Measurements from ENCODE around the gene OSBP2.

Gene OSBP2

DNA sequence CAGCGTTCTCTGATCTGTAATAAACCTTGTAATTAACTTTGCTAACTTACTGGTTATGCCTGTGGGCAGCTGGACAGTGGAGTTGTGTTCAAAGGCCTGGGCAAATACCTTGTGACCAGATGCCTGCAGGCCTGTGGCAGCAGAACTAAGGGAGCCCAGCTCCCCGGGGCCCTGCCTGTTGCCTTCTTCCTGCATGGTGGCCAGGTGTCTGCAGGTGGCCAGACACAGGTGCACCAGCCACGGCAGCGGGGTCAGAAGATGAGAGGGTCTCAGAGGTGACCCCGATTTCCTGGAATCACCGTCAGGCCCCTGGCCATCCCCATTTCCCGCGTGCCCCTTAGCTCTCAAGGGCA, 127.2 kb downstream of the OSBP2 start:
- no peak for DNase-seq

DNA sequence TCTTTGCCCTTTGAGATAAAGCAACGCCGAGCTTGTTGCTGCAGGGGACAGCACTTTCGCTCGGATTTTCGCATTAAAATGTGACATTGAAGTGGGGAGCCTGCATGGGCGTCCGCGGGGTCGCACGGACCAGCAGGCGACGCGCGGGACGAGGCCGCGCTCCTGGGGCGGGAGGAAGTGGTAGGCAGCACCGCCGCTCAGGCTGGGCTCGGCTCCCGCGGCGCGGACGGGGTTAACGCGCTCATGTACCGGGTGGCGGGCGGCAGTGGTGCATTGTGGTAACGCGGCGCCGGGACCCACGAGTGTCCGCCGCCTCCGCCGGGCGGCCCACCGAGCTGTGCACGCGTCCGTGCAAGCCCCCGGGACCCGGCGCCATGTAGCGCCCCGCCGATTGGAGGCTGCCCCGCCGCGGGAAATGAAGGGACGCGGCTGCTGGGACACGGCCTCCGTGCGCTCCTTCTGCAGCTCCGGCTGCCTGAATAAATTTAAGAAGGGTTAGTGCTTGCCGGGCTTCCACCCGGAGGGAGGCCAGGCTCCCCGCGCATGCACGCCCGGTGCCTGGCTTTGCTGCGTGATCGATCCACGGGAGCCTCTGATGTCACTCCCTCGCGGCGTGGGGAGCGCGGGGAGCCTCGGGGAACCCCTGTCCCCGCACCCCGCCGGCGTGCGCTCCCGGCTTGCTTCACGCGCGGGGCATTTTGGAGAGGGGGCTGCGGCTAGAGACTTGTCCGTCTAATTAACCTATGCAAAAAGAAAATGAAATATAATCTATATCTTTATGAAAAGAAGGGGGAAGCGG, 127.7 kb downstream of the OSBP2 start:
- no peak for DNase-seq

DNA sequence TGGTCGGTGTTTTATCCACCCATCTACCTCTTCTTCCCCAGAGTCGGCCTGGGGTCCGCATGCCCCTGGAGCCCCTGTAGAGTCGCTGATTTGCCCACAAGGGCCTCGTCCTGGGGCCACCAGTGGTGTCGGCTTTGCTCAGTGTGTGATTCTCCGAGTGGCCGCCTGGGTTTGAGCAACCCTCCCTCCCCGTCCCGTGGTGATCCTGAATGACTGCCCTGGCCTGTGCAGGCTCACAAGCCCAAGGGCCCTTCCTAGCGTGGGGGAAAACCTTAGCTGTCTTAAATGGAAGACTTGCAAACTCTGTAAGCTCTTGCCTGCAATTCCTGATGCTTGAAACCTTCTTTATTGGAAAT, 128.3 kb downstream of the OSBP2 start:
- DNase-seq, result no peak

DNA sequence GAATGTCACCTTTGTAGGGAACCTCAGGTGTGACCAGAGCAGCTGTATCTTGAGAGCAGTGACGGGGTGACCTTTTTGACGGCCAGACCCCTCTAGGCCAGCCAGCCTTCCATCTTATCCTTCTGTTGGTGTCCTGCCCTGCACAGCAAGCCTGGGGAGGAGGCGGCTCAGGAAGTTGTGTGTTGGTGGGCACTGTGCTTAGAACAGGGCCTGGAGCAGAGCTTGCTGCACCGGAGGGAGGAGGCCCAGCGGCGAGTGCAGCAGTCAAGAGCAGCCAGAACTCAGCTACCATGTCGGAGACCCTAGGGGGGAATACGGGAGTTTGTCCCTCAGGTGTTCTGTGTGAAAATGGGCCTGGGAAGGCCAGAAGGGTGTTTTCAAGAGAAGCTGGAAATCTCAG, 129.4 kb downstream of the OSBP2 start:
- DNase-seq, result no peak

DNA sequence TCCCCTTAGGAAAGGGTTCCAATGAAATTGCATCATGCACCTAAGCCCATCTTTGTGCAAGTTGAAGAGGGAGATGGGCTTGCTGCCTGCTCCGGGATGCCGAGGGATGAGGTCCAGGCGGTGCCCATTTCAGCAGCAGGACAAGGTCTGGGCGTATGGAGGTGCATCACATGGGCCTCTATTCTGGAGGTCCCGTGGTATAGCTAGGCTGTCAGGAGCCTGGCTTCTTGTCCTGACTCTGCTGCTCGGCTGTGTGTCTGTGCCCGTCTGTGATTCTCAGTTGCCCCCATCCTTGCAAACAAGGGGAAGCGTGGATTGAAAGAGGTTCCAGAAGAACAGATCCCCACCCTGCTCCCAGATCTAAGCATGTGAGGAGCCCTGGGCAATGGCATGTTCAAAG, 130.0 kb downstream of the OSBP2 start:
- DNase-seq, result no peak

DNA sequence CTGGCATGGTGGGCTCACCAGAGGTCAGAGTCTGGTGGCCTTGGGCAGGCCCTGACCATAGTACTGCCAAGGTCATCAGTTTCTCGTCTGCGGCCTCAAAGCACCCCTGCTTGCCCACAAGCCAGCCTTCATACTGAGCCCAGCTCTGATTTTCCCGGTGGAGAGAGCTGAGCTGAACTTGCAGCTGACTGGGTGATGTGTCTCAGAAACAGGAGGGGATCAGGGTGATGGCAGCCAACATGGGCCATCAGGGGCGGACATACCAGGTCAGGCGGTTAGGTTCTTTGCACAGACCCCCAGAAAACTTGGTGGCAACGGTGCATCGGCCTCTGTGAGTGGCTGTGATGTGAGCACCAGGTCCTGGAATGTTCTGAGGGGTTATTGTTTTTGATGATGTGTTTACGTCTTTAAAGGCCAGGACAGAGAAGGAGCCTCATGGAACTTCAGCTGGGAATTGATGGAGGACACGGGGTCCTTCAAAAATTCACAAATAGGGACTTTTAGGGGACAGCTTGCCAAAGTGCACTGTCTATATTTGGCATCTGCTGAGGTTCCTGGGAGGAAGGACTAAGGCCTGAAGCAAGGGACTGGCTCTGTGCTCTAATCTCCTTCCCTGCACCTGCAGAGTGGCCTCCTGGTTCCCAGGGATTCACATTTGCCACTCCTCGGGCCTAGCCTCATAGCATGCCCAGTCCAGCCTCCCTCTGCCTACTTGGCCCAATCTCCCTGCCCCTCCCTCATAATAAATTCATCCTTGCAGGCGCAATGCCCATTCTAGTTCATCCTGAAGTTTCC, 131.2 kb downstream of the OSBP2 start:
- DNase-seq, result no peak

DNA sequence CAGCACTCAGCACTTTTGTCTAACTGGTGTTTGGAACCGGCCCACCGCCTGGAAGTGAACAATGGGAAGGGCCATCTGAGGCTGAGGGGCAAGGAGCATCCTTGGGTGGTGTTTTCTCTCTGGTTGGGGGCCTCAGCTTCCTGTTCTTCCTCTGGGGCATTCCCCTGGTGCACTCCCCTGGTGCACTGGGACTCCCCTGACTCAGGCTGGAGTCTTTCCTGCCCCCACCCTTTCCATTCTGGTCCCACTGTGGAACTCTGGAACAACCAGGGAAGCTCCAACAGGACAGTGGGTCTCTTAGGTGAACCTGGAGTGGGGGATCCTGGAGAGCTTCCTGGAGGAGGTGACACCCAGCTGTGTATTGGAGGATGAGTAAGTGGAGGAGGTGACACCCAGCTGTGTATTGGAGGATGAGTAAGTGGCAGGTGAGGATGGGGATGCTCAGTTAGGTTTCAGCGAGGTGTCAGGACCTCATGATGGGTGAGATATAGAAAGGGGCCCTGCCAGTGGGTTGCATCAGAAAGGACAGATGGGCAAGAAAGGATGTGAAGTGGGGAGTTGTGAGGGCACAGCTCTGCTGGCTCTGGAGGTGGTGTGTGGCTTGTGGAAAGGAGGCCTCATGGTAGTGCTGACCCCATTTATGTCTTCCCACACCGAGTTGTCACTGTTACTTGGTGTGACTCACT, 132.1 kb downstream of the OSBP2 start:
- DNase-seq, result no peak

DNA sequence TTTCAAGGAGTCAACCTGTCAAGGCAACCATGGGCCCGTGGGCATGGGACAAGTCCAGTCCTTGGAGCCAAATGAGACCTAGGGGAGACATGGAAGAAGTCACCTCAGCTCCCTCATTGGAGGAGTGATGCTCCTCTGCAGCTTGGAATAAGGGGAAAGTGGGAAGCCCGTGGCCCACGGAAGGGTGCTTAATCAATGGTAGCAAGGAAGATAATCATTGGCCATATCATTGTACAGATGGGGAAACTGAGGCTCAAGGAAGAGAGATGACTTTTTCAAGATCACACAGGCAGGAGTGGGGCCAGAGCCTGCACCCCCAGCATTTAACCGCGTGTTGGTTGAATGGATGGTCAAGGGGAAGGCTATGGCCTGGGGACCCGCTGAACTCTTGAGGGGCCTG, 133.0 kb downstream of the OSBP2 start:
- DNase-seq, result no peak

DNA sequence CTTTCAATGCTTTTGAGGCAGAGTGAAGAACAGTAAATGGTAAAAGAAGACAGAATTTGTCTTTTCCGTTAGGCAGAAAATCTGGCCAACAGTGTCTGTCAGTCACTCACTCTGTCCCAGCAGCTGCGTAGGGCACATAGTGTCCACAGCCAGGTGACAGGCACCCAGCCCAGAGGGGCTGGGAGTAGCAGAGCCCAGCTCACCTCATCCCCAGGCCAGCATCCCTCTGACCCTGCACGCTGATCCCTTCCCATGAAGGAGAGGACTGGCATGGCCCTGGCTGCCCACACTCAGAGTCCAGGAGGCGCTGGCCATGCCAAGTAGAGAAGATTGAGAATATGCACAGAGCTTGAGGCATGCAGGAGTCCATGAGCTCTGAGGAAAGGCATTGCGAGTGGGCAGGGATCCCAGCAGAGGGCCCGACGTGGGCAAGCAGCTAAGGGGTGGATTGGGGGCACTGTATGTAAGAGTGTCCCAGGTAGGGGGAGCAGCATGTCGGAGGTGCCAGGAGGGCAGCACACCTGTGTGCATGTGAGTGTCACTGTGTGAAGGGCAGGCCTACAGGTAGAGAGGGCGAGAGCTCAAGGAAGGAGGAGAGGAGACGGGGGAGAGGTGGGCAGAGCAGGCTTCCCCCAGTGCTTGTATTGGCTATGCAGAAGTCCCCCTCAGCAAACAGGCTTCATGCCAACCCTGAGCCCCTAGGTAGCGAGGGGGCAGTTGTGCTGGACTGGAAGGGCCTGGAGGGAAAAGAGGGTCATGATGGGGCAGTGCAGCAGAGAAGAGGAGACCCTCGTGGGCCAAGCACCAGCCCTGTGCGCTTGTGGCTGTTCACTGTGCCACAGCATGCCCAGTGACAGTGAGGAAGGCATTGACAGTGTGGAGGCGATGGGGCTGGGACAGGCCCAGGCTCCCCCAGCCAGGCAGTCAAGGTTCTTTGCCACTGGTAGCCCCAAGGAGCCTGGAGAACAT, 133.8 kb downstream of the OSBP2 start:
- DNase-seq, result no peak

DNA sequence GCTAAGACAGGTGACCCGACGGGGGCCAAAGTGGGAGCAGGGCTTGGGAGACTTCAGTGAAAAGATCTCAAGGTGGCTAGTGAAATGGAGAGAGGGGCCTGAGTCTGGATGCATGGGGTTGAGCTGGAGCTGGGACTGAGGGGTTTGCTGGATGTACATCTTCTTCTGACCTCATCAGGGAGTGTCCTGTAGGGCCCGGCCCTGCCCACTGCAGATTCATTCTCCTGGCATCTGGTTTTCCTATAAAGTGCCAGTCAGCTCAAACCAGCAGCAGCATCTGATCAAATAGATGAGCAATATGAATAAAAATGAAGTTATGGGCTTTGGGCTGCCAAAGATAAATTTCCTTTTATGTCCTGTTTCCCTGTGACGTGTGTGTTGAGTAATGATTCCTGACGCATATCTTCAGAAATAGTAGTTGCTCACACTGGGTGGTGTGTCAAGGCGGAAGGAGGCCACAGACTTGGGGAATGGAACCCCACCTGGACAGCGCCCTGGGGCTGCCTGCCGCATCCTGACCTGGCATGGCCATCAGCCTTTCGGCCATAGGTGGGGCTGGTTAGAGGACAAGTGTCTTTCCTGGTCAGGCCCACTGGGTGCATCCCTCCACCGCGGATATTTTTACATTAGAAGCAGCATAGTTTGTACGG, 135.4 kb downstream of the OSBP2 start:
- DNase-seq, result no peak

DNA sequence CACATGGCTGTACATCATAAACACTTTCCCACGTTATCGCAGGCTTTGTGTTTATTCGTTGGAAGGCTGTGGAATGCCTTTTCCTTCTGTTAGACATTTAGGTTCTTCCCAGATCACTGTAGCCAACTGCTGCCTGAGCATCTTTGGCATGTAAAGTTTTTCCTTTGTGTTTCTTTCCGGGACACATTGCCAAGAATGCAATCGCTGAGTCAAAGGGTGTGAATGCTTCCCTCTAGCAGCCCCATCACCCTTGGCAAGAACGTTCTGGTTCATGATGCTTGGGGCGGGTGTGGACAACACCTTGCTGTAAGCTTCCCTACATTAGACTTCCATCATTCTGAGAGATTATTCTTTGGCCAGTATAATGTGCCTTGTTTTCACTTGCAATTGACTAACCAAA, 136.2 kb downstream of the OSBP2 start:
- no peak for DNase-seq

DNA sequence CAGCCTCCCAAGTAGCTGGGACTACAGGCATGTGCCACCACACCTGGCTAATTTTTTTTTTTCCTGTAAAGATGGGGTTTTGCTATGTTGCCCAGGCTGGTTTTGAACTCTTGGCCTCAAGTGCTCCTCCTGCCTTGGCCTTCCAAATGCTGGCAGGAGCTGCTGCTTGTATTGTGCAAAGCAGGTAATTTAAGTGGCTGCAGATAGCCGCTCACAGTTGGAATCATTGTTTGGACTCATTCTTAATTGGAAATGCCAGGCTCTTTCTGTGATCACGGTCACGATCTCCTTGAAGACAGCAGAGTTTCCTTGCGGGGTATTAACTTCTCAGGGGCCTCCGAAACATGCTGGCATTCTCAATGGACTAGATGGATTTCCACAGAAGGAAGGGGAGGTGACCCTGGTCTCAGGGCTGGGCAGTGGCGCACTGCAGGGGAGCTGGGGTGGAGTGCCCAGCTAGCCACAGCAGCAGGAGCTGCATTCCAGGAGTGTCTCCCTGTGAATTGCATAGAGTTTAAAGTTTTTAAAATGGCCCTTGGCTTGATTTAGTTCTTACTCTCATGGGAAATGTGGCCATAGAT, 137.8 kb downstream of the OSBP2 start:
- no peak for DNase-seq

DNA sequence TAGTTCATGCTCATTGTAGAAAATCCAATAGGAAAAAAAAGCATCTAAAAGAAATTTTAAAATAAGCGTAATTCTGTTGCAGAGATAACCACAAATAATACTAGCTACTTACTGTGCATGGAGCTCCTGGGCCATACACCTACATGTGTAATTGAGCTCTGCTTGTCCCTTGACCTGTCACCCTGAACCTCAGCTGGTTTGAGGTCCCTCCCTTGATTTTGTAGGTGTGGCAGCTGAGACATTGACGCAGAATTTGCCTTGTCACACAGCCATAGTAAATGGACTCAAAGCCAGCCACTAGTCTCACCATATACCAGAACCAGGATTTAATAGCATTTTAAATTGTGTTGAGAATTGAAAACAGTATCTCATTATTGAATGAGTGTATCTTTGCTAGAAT, 138.6 kb downstream of the OSBP2 start:
- no peak for DNase-seq

DNA sequence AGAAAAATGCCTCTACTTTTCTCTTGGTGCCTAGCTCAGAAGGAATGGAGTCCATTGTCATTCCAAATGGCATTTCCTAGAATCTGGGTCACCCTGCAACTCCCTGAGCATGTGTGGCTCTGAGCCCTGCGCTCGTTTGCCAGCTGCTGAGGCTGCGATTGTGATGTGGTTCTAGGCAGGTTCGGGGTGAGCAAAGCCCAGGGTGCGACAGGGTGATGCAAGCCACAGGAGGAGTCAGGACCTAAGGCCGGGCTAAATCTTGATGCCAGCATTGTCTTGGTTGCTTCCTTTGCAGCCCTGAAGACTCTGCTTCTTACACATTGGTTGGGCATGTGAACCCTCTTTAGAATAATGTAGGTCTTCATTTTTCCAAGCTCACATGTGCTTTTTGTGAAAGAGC, 142.9 kb downstream of the OSBP2 start:
- no peak for DNase-seq

DNA sequence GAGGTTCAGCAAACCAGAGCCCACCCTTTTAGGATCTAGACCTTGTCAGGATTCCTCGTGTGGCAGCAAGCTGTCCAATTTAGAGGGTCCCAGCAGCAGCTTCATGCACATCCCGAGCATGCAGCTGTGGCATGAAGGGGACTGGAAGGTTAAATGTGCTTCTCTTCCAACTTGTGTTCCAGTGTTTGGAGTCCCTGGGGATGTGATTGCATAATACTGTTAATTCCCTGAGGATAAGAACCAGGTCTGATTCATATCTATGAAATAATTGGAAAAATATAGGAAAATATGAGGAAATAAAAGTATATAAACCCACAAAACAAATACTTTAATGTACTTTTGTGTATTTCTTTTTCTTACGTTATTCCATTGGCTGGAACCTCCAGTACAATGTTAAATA, 143.4 kb downstream of the OSBP2 start:
- DNase-seq, result no peak

DNA sequence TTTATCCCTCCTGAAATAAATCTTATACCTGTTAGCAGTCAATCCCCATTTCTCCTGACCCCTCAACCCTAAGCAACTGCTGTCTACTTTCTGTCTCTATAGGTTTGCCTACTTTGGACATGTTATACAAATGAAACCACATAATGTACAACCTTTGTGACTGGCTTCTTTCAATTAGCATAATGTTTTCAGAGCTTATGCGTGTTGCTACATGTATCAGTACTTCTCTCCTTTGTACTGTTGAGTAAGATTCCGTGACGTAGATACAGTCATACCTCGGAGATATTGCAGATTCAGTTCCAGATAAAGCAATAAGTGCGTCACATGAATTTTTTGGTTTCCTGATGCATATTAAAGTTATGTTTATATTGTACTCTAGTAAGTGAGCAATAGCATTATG, 146.6 kb downstream of the OSBP2 start:
- DNase-seq, result no peak

DNA sequence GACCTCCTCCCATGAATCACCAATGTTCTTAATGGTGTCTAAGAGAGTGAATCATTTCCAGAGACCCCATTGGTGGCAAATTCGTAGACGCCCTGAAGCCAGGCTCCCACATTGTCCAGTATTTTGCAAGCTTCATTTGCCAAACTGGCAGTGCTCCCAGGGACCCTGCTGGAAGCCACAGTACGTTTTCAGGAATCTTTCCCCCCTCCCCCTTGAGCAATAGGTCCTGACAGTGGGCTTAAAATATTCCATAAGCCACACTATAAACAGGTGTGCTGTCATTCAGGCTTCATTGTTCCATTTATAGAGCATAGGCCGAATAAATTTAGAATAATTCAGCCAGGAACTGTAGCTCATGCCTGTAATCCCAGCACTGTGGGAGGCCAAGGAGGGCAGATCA, 148.6 kb downstream of the OSBP2 start:
- no peak for DNase-seq

DNA sequence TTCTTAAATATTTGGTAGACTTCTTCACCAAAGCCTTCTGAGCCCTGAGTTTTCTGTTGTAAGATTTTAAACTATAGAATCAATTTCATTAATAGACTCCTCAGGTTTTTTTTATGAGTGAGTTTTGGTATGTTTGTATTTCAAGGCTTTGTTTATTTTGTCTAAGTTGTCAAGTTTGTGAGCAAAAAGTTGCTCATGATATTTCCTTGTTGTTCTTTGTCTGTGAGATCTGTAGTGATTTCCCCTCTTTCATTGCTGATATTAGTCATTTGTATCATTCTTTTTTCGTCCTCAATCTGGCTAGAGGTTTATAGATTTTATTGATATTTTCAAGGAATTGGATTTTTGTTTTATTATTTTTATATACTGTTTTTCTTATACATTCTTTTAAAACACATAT, 152.9 kb downstream of the OSBP2 start:
- no peak for DNase-seq

DNA sequence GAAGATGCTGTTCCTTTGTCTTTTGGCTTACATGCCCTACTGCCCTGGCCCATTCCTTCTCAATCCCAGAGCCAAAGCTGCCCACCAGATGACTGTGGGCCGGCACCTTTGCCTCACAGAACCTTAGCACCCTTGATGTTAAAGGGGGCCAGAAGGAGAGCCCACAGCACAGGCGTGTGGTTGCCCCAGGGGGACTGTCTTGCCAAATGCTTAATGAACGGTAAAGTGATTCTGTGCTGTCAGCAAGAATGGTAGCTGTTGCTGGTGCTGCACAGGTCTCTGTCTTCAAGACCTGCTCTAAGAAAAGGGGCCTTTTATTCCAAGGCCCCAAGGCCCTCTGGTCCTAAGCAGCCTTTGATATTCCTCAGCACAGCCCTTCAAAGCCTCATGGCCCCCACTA, 160.6 kb downstream of the OSBP2 start:
- DNase-seq, result no peak

DNA sequence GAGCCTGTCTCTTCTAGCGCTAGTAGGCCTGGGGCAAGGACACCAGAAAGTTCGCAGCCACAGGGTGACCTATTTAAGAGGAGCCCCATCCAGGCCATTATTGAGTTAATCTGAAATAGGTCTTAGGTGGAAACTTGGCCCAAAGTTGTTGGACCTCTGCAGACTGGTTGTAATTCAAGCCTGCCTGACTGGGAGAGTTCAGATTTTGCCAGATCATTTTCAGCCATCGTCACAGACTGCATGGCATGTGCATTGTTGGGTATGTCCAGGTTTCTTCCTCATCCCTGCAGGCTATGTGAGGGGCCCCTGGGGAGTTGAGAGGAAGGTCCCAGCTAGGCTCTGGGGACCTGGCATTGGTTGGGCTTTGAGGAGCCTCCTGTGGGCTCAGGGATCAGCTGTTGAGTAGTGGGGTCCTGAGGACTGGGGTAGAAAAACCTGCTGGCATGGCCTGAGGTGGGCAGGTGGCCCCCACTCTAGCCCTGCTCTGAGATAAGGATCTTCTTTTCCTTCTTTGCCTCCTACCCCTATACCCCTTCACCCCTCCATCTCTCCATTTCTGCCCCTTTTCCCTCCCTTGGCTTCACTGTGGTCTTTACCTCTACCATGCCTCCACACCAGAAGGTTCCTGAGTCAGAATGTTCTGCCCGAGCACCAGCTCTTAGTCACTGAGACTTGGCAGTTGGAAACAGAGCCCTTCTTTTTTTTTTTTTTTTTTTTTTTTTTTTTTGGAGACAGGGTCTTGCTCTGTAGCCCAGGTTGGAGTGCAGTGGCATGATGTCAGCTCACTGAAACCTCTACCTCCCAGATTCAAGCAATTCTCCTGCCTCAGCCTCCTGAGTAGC, 161.2 kb downstream of the OSBP2 start:
- DNase-seq, result no peak

Data from activated gamma-delta T cell treated with Interleukin-2 at 50 U/mL for 16 hours (primary cell).